ENCODE measurements around the gene FAU. TPM values are rescaled to one million over a fixed set of nuclear protein-coding genes. Genes with fewer than 3 reads are reported as not detected.

The FAU gene
- total and polyA plus RNA-seq, 2 of the 13 experiments (the other 11 are each of a cell fraction or from before 2014, with no cell fraction given), result 374 to 869 TPM

GRCh38 chr11:65112546-65113360 lies 9.2 kb downstream of the FAU start (continued):
- TF ChIP-seq, protein P1, sequence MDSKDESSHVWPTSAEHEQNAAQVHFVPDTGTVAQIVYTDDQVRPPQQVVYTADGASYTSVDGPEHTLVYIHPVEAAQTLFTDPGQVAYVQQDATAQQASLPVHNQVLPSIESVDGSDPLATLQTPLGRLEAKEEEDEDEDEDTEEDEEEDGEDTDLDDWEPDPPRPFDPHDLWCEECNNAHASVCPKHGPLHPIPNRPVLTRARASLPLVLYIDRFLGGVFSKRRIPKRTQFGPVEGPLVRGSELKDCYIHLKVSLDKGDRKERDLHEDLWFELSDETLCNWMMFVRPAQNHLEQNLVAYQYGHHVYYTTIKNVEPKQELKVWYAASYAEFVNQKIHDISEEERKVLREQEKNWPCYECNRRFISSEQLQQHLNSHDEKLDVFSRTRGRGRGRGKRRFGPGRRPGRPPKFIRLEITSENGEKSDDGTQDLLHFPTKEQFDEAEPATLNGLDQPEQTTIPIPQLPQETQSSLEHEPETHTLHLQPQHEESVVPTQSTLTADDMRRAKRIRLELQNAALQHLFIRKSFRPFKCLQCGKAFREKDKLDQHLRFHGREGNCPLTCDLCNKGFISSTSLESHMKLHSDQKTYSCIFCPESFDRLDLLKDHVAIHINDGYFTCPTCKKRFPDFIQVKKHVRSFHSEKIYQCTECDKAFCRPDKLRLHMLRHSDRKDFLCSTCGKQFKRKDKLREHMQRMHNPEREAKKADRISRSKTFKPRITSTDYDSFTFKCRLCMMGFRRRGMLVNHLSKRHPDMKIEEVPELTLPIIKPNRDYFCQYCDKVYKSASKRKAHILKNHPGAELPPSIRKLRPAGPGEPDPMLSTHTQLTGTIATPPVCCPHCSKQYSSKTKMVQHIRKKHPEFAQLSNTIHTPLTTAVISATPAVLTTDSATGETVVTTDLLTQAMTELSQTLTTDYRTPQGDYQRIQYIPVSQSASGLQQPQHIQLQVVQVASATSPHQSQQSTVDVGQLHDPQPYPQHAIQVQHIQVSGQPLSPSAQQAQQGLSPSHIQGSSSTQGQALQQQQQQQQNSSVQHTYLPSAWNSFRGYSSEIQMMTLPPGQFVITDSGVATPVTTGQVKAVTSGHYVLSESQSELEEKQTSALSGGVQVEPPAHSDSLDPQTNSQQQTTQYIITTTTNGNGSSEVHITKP (CRISPR knock-in tag; IDR thresholded peaks at IDR 0.05; ENCODE audit: low read depth), result peak; percentile 66
- TF ChIP-seq ZNF543 (CRISPR knock-in tag; IDR thresholded peaks at IDR 0.05), result no peak
- TF ChIP-seq ZNF790 (CRISPR knock-in tag; IDR thresholded peaks at IDR 0.05; ENCODE audit: borderline replicate concordance), result no peak
- 0 out of 2 replicates have a peak, but pooled peaks have one; percentile 17 for TF ChIP-seq NCOA2 (CRISPR knock-in tag; IDR thresholded peaks at IDR 0.05)
- TF ChIP-seq CSRNP1 (CRISPR knock-in tag; IDR thresholded peaks at IDR 0.05), result no peak
- no peak; the same call in 1 of the 2 replicates for TF ChIP-seq KMT2A (CRISPR knock-in tag; IDR thresholded peaks at IDR 0.05)
- no peak; the same call in 1 of the 2 replicates for TF ChIP-seq KMT2B (CRISPR knock-in tag; IDR thresholded peaks at IDR 0.05)
- TF ChIP-seq RELA (CRISPR knock-in tag; IDR thresholded peaks at IDR 0.05), result 0 out of 2 replicates have a peak, but pooled peaks have one; percentile 42
- no peak for TF ChIP-seq TBX3 (IDR thresholded peaks at IDR 0.05; ENCODE audit: borderline replicate concordance)
- TF ChIP-seq TSC22D2 (CRISPR knock-in tag; IDR thresholded peaks at IDR 0.05; ENCODE audit: borderline replicate concordance), result no peak
- TF ChIP-seq KDM3A (CRISPR knock-in tag; IDR thresholded peaks at IDR 0.05; ENCODE audit: low read depth), result peak; percentile 75; the same call in 1 of the 2 replicates
- TF ChIP-seq BATF2 (CRISPR knock-in tag; IDR thresholded peaks at IDR 0.05), result 0 out of 2 replicates have a peak, but pooled peaks have one; percentile 47
- TF ChIP-seq BORCS8-MEF2B (CRISPR knock-in tag; IDR thresholded peaks at IDR 0.05), result no peak
- TF ChIP-seq MZF1 (CRISPR knock-in tag; IDR thresholded peaks at IDR 0.05; ENCODE audit: borderline replicate concordance), result peak; percentile 83; the same call in 1 of the 2 replicates
- TF ChIP-seq SCMH1 (CRISPR knock-in tag; IDR thresholded peaks at IDR 0.05; ENCODE audit: borderline replicate concordance), result no peak
- TF ChIP-seq, protein P2, sequence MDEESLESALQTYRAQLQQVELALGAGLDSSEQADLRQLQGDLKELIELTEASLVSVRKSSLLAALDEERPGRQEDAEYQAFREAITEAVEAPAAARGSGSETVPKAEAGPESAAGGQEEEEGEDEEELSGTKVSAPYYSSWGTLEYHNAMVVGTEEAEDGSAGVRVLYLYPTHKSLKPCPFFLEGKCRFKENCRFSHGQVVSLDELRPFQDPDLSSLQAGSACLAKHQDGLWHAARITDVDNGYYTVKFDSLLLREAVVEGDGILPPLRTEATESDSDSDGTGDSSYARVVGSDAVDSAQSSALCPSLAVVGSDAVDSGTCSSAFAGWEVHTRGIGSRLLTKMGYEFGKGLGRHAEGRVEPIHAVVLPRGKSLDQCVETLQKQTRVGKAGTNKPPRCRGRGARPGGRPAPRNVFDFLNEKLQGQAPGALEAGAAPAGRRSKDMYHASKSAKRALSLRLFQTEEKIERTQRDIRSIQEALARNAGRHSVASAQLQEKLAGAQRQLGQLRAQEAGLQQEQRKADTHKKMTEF (CRISPR knock-in tag; IDR thresholded peaks at IDR 0.05), result no peak; the same call in 1 of the 2 replicates
- TF ChIP-seq HCFC1 (IDR thresholded peaks at IDR 0.05; ENCODE audit: low read depth, low read length), result no peak
- no peak; the same call in 1 of the 2 replicates for TF ChIP-seq MEF2D (CRISPR knock-in tag; IDR thresholded peaks at IDR 0.05)
- TF ChIP-seq HNF1B (CRISPR knock-in tag; IDR thresholded peaks at IDR 0.05), result peak; percentile 29; the same call in 1 of the 2 replicates

Data from HepG2 (cell line).